Ovary (tissue), 9 donors: ENCODE results near the gene ABCA4. TPM values are rescaled to one million over a fixed set of nuclear protein-coding genes. Genes with fewer than 3 reads are reported as not detected.

ENCODE experiments used
- DNase-seq, 5 donors: peaks; one replicate each; pipeline ENCODE4 v3.0.0-alpha.2; 2019 to 2020
- H3K27ac ChIP-seq, 2 donors: fragments of 200-600 bp; one replicate each; pipeline versions ENCODE4 v1.5.1 to v1.8.0; 2019 to 2022
- H3K27me3 ChIP-seq: fragments of 200-600 bp; one replicate; pipeline ENCODE4 v1.8.0; 2022
- H3K36me3 ChIP-seq: fragments of 200-600 bp; sonication (generic); one replicate; pipeline ENCODE4 v1.5.1; 2019
- H3K4me1 ChIP-seq: one replicate; pipeline ENCODE4 v1.8.1; 2013; ENCODE audit warnings: mild to moderate bottlenecking, moderate library complexity; ENCODE audit not compliant: insufficient read depth
- H3K4me3 ChIP-seq: fragments of 200-600 bp; sonication (generic); one replicate; pipeline ENCODE4 v1.5.1; 2017
- H3K9me3 ChIP-seq, 2 donors: fragments of 200-600 bp in 1 of 2; sonication (generic) in 1 of 2; one replicate each; pipeline versions ENCODE4 v1.5.1 to v1.8.1; 2013 to 2019; ENCODE audit warnings: mild to moderate bottlenecking in 1 of 2, moderate library complexity in 1 of 2
- EP300 ChIP-seq: sonication (generic); formaldehyde crosslinking; IDR thresholded peaks from one replicate; pipeline ENCODE4 v1.6.1; 2017; ENCODE audit warnings: antibody characterized with exemption
- POLR2A ChIP-seq: fragments of 450-650 bp; IDR thresholded peaks from one replicate; pipeline ENCODE4 v1.6.1; 2017; ENCODE audit warnings: antibody characterized with exemption, mild to moderate bottlenecking, moderate library complexity
- WGBS, 3 donors: extraction: QIAGEN DNeasy Blood & Tissue Kit in 1 of 3; methylation state at CpG; one replicate each; pipeline versions ENCODE4 v1.1.5 to v1.1.7; 2013 to 2017; 5-methylcytosine and 5-hydroxymethylcytosine counted together
- intact Hi-C, 4 donors: fragments of 100-400 bp; cut with DNase I; formaldehyde crosslinking; loops; one replicate each; pipeline versions ENCODE4 v1.11.0 to v1.15.1; 2022 to 2023
- polyA plus RNA-seq, 2 donors: library from polyadenylated mRNA; stranded (reverse); fragments of 200-250 nt in 1 of 2; fragments of 350-450 nt in 1 of 2; fragmentation: Illumina TruSeq in 1 of 2; extraction: RNeasy Lipid Tissue Mini Kit (QIAGEN cat#74804) in 1 of 2; gene quantifications; one replicate each; pipeline ENCODE4 v1.2.3, GENCODE V29; 2013 to 2014
- total RNA-seq, 7 donors: library from RNA; depleted of rRNA in 2 of 7; stranded (reverse); fragments of >200 nt in 2 of 7; fragmentation: NEBNext Ultra II Directional in 3 of 7; extraction: Animal tissue kit (Norgen Biotek cat#: 25700) in 3 of 7; gene quantifications; one replicate each; pipeline versions ENCODE4 v1.1.0 to v1.2.4, GENCODE V29; 2016 to 2023
- TF ChIP-seq, protein P1 (sequence below), 3 donors: fragments of 450-650 bp in 2 of 3; fragments of 200-600 bp in 1 of 3; IDR thresholded peaks; one replicate each; pipeline versions ENCODE4 v1.5.1 to v1.8.0; 2016 to 2022; ENCODE audit warnings: antibody characterized with exemption in 3 of 3, mild to moderate bottlenecking in 1 of 3
- donor health status: DM: no; HTN: no; CAD: no; lungs with moderate emphysema.
- donor health status: DM: no; HTN: no; CAD: no.
- donor health status: Bipolar disorder and iron deficiency.
- donor health status: DM: yes; HTN: yes; CAD: no.
- donor health status: DM: no; HTN: no; CAD: no.
- donor health status: DM: yes; HTN: yes; CAD: no.

The ABCA4 gene
- total and polyA plus RNA-seq, 9 donors, result 0.12 to 3.1 (median 0.35) TPM

DNA sequence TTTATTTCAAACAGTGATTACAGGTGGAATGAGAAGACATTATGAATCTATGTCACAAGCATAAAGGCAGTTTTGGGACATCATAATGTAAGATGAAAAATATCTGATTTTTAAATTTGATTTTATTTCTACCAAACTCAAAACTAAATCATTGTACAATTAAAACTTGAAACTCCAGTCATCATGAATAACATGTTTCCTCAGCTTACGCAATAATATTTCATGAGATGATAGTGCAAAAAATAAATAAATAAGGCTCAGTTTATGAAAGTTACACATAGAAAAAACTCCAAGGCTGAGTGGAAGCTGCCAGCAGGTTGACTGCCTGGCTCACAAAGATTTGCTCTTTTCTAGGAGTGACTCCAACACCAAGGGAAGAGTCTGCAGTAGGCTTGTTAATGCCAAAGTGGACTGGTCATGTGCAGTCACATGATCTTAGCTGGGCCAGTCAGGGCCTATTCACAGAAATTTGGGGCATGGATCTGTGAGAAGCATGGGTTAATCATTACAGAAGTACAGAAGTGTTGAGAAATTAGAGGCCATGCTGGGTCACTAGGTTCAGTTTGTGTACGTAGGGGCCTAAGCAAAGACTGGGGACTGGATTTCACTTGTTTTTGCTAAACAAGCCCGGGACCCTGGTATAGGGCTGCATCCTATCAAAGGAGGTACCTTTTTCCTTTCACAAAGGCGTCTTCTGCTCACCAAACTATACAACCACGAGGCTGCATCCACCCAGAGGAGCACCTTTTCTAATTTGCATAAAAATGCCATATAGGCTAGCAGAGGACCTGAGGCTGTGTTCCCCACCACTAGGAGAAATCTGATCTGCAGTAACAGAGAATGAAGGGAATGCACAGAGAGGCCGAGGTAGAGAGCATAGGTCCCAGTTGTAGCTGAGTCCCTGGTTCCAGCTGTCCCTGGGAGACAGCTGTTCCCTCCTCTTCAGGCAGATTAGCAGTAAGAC, 4.9 kb upstream of the ABCA4 start:
- Histone ChIP-seq H3K9me3 (no peaks in the 10 kb centered on the region), H3K27me3 (no peaks in the 10 kb centered on the region), H3K4me3 (no peak overlapping the region), H3K27ac (no peak overlapping the region), H3K4me1 (peaks cover 2% of the 10 kb centered on the region), H3K36me3 (no peaks in the 10 kb centered on the region)
- DNase-seq, result no peak
- intact Hi-C loops, result no loop called here
- 69 to 80% (median 69%) methylated on average over 6 of the region's 6 CpGs for WGBS, 3 donors
- TF ChIP-seq, protein P1, sequence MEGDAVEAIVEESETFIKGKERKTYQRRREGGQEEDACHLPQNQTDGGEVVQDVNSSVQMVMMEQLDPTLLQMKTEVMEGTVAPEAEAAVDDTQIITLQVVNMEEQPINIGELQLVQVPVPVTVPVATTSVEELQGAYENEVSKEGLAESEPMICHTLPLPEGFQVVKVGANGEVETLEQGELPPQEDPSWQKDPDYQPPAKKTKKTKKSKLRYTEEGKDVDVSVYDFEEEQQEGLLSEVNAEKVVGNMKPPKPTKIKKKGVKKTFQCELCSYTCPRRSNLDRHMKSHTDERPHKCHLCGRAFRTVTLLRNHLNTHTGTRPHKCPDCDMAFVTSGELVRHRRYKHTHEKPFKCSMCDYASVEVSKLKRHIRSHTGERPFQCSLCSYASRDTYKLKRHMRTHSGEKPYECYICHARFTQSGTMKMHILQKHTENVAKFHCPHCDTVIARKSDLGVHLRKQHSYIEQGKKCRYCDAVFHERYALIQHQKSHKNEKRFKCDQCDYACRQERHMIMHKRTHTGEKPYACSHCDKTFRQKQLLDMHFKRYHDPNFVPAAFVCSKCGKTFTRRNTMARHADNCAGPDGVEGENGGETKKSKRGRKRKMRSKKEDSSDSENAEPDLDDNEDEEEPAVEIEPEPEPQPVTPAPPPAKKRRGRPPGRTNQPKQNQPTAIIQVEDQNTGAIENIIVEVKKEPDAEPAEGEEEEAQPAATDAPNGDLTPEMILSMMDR (IDR thresholded peaks at IDR 0.05), result no peak
- TF ChIP-seq POLR2A (no peak), EP300 (no peak)

DNA sequence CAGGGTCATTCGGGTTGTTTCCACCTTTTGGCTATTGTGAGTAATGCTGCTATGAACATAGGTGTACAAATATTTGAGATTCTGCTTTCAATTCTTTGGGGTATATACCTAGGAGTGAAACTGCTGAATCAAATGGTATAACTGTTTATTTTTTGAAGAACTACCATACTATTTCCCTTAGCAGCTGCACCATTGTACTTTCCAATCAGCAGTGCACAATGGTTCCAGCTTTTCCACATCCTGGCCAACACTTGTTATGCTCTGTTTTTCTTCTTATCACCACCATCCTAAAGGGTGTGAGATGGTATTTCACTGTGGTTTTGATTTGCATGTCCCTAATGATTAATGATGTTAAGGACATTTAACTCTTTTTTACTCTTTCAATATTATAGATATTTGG, 3.6 kb upstream of the ABCA4 start:
- intact Hi-C loops, result no loop called here
- Histone ChIP-seq H3K27me3 (no peaks in the 10 kb centered on the region), H3K4me1 (peaks cover 2% of the 10 kb centered on the region), H3K27ac (no peak overlapping the region), H3K9me3 (no peaks in the 10 kb centered on the region), H3K4me3 (no peak overlapping the region), H3K36me3 (no peaks in the 10 kb centered on the region)
- 94 to 97% (median 94%) methylated on average over 1 of the region's 1 CpG for WGBS, 3 donors
- TF ChIP-seq EP300, result no peak
- TF ChIP-seq POLR2A, result no peak
- TF ChIP-seq, protein P1 (IDR thresholded peaks at IDR 0.05), result no peak
- DNase-seq, result no peak

DNA sequence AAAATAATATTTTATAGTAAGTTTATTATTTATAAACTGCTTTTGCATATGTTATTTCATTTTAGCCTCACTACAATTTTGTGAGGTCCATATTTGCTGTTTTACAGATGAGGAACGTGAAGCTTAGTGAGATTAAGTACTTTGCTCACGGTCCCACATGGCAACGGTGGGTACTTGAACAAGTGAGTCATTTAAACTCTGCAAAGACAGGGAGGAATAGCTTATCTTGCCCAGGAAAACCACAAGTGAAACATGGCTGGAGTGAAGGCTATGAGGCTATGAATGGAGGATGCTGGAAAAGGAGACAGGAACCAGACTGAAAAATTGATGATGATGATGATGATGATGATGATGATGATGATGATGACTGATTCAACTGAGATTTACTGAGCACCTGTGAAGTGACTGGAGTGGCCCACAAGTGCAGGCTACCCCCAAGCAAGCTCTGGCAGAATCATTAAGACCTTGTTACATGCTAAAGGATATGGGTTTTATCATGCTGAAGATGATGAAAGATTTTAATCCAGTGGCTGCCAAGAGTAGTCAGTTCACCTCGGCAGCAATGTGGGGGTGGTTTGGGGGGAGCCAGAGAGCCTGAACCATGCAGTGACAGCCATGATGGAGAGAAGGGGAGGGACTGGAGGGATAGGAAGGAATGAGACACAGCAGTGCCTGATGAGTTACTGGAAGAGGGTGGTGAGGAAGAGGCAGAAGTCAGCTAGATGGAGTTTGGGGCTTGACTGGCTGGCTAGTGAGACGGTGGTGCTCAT, 1.4 kb upstream of the ABCA4 start:
- Histone ChIP-seq H3K27ac (no peak overlapping the region), H3K4me1 (peaks cover 11% of the 10 kb centered on the region), H3K9me3 (no peaks in the 10 kb centered on the region), H3K4me3 (no peak overlapping the region), H3K27me3 (no peaks in the 10 kb centered on the region), H3K36me3 (no peaks in the 10 kb centered on the region)
- WGBS, 3 donors, result 57 to 76% (median 60%) methylated on average over 5 of the region's 5 CpGs
- intact Hi-C loops, result no loop called here
- no peak for TF ChIP-seq POLR2A
- TF ChIP-seq, protein P1 (IDR thresholded peaks at IDR 0.05), result no peak
- DNase-seq, result no peak

DNA sequence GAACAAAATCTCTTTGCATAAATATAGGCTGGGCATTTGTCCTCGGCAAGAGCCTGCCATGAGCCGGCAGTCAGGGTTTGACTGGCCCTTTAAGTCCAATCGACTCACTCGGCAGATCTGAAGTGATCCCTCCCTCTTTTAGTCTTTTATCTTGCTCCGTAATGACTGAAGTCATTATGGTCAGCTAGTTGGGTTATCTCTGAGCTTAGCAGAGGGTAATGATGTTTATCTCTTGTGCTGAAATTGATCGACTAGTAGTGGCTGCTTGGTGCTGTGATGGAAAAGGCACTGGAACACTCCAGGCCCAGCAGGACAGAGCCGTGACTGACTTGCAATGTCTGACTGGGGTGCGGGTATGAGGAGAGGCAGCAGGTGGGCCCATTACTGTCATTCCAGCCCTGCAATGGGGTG, 468 bp upstream of the ABCA4 start:
- H3K27me3 ChIP-seq, result no peaks in the 10 kb centered on the region
- no peaks in the 10 kb centered on the region for H3K9me3 ChIP-seq
- no peak for DNase-seq
- H3K4me3 ChIP-seq, result no peak overlapping the region
- WGBS, 3 donors, result 85 to 87% (median 85%) methylated on average over 8 of the region's 8 CpGs
- H3K36me3 ChIP-seq, result no peaks in the 10 kb centered on the region
- no peak overlapping the region for H3K27ac ChIP-seq
- TF ChIP-seq EP300, result no peak
- intact Hi-C loops, result no loop called here
- H3K4me1 ChIP-seq, result peaks cover 16% of the 10 kb centered on the region
